Stimulated activated CD4-positive, alpha-beta T cell treated with anti-CD3 and anti-CD28 coated beads, Interleukin-4, amount 100 ng/mL, for 4 hours (primary cell): Measurements from ENCODE around the gene NME9.
"Not testable (repeated sequence)": the region's sequence is repeated elsewhere in the genome, so short reads cannot be mapped to it uniquely, and the experiment has no call there.

Source experiments
- DNase-seq, 2 experiments: peaks; one replicate each; pipeline ENCODE4 v3.0.0-alpha.2; 2020

The NME9 gene, protein sequence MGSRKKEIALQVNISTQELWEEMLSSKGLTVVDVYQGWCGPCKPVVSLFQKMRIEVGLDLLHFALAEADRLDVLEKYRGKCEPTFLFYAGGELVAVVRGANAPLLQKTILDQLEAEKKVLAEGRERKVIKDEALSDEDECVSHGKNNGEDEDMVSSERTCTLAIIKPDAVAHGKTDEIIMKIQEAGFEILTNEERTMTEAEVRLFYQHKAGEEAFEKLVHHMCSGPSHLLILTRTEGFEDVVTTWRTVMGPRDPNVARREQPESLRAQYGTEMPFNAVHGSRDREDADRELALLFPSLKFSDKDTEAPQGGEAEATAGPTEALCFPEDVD

GRCh38 chr3:138329127-138329983 is at the start of gene NME9:
Gene NME9 (minus strand): TSS chr3:138329851. CDS start chr3:138329335, 516 bp downstream.
- peak; percentile 85 to 89 for DNase-seq

DNA sequence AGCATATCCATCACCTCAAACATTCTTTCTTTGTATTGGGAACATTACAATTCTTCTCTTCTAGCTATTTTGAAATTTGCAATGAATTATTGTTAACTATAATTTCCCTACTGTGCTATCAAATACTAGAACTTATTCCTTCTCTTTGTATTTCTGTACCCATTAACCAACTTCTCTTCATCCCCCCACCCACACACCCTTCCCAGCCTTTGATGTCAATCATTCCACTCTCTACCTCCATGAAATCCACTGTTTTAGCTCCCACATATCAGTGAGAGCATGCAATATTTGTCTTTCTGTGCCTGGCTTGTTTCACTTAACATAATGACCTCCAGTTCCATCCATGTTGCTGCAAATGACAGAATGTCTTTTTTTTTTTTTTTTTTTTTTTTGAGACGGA is 49.3 kb upstream of the NME9 start:
- no peak for DNase-seq

DNA sequence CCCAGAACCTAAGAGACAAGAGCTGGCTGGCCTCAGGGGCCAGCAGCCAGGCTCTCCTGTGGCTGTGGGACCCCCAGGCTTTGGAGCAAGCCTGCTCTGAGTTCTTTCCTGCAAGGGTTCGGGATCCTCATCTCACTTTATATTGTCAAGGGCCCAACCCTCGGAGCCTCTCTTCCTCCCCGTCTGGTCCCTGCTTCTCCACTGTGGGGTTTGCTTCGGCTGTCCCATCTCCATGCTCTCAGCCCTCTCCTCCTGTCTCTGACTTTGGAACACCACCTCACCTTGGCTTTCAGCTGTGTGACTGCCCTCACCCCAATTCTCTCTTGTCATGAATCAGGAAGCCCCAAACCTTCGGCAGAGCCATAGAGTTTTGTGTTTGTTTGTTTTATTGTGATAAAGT is 48.7 kb upstream of the NME9 start:
- no peak for DNase-seq

GRCh38 chr3:138377804-138378203 is 48.2 kb upstream of the NME9 start:
- DNase-seq: no peak

- not testable (repeated sequence) for DNase-seq
Measured at GRCh38 chr3:138377212-138377611, 47.6 kb upstream of the NME9 start.

GRCh38 chr3:138376663-138377062 is 47.0 kb upstream of the NME9 start:
- no peak for DNase-seq

GRCh38 chr3:138375447-138375846 is 45.8 kb upstream of the NME9 start:
- no peak for DNase-seq

GRCh38 chr3:138374573-138375134 is 45.0 kb upstream of the NME9 start:
- no peak for DNase-seq

GRCh38 chr3:138373736-138374094 is 44.1 kb upstream of the NME9 start:
- DNase-seq: no peak

DNA sequence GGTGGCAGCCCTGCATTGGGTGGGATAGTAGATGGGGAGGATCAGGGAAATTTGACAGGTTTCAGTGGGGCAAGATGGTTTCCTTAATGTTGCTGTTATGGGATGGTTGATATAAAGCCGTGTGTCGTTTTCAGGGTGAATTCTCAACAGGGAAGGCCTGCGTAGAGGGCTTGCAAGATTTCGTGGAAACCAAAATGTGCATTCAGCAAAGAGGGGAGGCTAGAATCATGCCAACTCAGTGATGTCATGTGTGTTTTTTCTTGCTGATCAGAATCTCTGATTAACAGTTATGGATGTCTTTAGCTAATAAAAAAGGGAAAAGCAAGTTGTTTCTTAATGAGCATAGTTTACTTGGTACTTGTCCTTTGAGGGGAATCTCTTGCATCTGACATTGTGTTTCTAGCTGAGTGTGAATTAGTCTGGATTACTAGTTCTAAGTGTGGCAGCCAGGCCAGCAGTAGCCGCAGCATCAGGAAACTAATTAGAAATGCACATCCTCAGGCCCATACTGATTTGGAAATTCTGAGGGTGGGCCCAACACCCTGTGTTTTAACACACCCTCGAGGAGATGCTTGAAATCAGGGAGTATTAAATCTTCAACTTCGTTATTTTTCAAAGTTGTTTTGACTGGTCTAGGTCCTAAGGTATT is 43.6 kb upstream of the NME9 start:
- no peak for DNase-seq

DNA sequence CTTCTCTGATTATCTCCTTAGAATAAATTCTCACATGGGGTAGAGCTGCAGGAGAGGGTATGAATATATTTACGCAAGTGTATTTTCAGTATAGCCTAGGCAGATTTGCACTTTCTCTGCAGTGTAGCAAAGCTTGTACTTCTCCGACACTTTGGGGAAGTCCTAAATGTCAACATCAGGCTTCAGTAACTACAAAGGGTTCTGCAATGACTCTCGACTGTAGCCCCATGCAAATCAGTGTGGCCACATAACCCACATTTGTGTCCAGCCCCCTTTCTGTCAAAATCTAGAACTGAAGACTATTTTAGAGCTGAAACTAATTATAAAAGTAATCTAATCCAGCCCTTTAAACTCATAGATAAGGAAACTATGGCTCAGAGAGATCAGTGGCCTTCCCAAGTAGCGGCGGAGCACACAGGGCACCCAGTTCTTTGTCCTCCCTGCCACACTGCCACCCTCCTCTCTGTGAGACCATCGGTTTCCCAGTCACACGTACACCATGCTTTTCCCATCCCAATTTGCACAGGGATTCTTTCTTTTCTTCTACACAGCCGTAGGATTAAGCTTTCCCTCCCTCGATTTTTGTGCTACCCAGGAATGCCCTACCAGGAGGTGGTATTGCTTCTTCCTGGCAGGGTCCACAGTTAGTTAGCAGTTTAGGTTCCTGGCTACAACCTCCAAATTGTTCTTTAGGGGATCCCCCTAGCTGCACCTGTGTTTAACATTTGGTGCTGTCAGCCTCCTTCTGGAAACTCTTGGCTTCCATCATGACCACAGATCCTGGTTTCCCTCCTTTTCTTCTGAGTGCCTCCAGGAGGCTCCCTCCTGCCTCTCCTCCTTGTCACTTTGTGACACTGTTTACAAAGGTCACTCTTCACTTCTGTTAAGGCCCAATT is 41.7 kb upstream of the NME9 start:
- DNase-seq: no peak

DNA sequence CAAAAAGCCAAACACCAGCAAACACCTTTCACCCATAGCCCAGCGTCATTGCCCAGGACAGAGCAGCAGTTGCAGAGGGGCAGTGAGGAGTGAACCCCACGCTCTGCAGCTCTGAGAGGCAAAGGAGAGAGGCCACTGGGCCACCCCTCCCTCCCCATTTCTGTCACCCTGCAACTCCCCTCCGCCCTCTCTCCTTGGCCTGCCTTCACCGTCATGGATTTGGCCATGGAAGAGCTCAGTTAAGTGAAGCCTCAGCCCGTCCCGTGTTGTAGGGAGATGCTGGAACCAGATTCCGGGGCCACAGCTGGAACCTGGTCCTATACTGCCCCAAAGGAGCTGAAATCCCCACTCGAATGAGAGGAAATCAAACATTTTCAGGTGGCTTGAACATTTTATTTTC is 40.7 kb upstream of the NME9 start:
- DNase-seq: no peak

- DNase-seq: no peak
Measured at GRCh38 chr3:138369151-138369900, 39.7 kb upstream of the NME9 start.

- no peak for DNase-seq
Measured at GRCh38 chr3:138367911-138368310, 38.3 kb upstream of the NME9 start.

- no peak for DNase-seq
Measured at GRCh38 chr3:138367326-138367850, 37.7 kb upstream of the NME9 start.

DNA sequence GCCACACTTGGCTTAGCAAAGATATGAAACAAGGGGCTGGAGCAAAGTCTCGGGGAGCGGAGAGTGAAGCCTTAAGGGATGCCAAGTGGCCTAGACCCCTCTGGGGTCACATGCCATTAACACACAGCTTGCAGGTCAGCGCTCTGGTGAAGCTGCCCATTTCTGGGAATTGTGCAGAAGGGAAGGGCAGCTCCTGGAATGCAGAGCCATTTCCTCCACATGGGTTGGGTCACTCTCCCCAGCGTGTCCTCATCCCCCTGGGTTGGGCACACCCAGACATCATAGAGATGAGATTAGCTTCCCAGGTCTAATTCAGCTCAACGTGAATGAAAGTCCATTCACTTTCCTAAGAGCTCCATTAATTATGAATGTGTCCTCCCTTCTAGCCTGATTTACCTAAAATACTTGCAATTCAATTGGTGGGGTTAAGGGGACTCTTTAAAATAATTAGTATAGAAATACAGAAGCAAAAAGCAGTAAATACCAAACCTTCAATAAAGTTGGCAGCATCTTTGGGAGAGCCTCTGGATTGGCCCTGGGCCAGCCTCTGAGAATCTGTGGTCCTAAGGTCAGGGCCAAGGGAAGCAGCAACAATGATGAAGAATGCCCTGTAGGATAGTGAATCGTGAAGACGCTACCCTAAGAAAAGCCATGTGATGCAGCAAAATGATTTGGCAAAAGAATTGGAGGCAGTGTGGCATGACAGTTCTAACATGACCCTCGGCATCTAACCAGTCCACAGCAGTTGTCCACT is 36.5 kb upstream of the NME9 start:
- no peak for DNase-seq

- DNase-seq: no peak
Measured at GRCh38 chr3:138365253-138365555, 35.6 kb upstream of the NME9 start.

- DNase-seq: no peak
Measured at GRCh38 chr3:138364356-138365252, 35.0 kb upstream of the NME9 start.

GRCh38 chr3:138363322-138363721 is 33.7 kb upstream of the NME9 start:
- no peak for DNase-seq

- no peak for DNase-seq
Measured at GRCh38 chr3:138362538-138362937, 32.9 kb upstream of the NME9 start.
